GM10847 (cell line): Measurements from ENCODE around the gene AK4.

Experiments
- POLR2A ChIP-seq: IDR thresholded peaks from 2 replicates; pipeline ENCODE4 v1.6.1; 2011; ENCODE audit not compliant: insufficient read length; ENCODE audit errors: extremely low read depth

The AK4 gene

DNA sequence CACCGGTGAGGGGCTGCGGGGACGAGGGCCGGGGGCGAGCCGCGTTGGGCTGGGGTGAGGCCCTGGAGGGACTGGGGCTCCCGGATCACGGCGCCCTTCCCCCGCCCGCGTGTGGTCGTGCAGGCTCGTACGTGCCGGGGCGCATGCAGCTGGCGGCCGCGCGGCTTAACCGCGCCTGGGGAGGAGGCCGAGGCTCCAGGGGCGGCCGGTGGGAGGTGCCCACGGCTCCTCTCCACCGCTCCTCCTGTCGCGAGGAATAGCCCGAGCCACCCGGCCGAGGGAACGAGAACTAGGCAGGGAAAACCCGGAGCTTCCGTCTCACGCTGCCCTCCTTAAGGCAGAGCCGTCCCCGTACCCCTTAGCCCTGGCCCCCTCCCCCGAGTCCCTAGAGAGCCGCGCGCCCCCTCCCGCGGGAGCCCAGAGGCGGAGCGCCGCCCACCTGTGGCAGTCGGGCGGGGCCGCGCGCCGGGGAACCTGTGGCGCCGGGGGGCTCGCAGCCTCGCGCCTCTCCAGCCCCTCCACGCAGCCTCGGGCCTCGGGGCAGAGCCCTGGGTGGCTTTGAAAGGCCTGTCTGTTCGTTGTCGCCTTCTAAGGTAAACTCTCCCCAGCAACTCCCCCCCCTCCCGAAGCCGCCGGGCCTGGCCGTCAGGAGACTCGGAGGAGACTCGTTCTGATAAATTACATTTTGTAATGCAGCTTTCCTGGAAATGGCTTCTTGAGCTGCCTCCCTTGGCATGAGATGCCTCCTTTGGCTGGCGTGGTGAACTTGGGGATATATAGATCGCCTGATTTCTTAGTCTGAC is 746 bp downstream of the AK4 start:
- peak; percentile 13 for TF ChIP-seq POLR2A

DNA sequence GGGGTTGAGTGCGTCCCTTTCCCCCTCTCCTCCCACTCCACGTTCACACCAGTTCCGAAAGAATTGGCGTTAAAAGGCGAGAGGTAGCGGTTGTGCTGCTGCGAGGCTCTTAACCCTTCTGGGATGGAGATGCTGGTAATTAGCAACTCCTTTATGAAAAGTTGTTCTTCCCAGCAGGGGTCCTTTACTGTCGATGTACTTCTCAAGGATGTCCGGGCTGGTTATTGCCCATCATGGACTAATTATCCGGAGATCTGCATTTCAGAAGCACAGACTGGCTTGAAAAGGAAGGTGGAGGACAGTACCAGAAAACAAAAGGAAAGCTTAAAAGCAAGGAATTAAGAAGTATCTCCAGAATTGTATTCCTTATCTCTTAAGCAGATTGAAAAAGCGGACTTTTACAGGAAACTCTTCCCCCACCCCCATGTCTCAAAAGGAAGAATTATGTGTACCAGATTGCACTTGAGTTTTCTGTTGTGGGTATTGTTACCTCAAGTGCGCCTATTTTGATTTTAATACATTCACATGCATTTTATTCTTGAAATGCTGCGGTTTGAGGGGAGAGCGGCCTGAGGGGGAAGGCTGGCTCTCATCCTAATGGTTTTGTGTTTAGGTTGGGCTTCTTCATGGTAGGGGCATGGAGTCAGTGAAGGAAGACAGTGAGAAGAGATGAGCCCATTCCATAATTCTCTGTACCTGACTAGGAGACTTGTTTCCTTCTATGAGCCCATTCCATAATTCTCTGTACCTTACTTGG is 1.5 kb downstream of the AK4 start:
- TF ChIP-seq POLR2A: no peak

GRCh38 chr1:65150108-65150463 is 2.1 kb downstream of the AK4 start:
- no peak for TF ChIP-seq POLR2A

DNA sequence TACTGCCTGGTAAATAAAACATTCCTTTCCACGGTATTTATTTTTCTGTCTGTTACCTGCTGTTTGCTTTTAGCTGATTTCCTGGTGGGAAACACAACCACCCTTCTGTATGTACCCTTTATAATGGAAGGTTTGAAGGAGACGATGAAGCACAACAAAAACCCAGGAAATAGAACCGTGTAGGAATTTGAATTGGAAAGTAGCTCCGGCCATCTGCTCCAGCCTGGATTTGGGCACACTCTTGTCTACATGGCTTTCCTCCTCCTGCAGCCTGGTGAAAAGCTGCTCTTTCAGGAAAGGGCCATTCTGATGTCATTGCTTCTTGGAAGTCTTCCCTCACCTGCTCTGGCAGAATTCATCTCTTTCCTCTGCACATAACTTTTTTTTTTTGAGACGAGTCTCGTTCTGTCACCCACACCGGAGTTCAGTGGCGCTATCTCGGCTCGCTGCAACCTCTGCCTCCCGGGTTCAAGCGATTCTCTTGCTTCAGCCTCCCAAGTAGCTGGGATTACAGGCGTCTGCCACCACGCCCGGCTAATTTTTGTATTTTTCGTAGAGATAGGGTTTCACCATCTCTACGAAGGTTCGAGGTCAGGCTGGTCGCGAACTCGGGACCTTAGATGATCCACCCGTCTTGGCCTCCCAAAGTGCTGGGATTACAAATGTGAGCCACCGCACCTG is 2.7 kb downstream of the AK4 start:
- TF ChIP-seq POLR2A: no peak

GRCh38 chr1:65151641-65152040 is 3.6 kb downstream of the AK4 start:
- TF ChIP-seq POLR2A: no peak

DNA sequence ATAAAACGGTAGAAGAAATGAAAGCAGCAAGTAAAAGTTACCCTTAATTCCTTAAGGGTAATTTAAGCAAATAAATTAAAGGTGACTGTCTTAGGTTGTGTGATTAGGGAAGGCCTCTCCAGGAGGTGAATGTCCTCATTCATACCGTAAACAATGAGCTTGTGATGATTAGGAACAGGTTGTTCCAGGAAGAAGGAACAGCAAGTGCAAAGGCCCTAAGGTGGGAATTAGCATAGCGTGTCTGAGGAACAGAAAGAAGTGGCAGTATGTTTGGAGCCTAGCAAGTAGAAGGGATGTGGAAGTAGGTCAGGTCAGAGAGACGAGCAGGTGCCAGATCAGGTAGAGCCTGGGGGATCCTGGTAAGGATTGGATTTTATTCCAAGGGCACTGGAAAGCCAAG is 5.6 kb downstream of the AK4 start:
- no peak for TF ChIP-seq POLR2A

GRCh38 chr1:65156910-65157545 is 9.0 kb downstream of the AK4 start:
- no peak for TF ChIP-seq POLR2A

- TF ChIP-seq POLR2A: no peak
Measured at GRCh38 chr1:65157546-65157941, 9.5 kb downstream of the AK4 start.

GRCh38 chr1:65159801-65160523 is 12.0 kb downstream of the AK4 start:
- no peak for TF ChIP-seq POLR2A

DNA sequence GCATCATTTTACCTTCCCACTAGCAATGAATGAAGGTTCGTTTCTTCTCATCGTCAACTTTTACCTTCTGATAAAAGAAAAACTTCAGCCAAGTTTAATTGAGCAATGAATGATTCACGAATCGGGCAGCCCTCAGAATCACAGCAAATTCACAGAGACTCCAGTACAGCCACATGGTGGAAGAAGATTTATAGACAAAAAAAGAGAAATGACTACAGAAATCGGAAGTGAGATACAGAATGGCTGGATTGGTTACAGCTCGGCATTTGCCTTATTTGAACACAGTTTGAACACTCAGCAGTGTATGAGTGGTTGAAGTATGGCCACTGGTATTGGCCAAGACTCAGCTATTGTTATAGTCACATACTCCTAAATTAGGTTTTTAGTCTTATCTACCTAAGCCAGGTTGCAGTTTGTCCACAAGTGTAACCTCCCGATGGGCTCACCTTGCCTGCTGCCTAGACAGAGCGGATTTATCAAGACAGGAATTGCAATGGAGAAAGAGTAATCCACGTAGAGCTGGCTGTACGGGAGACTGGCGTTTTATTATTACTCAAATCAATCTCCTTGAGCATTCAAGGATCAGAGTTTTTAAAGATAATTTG is 15.3 kb downstream of the AK4 start:
- TF ChIP-seq POLR2A: no peak

- TF ChIP-seq POLR2A: no peak
Measured at GRCh38 chr1:65164633-65165032, 16.6 kb downstream of the AK4 start.

GRCh38 chr1:65165269-65165993 is 17.4 kb downstream of the AK4 start:
- no peak for TF ChIP-seq POLR2A

DNA sequence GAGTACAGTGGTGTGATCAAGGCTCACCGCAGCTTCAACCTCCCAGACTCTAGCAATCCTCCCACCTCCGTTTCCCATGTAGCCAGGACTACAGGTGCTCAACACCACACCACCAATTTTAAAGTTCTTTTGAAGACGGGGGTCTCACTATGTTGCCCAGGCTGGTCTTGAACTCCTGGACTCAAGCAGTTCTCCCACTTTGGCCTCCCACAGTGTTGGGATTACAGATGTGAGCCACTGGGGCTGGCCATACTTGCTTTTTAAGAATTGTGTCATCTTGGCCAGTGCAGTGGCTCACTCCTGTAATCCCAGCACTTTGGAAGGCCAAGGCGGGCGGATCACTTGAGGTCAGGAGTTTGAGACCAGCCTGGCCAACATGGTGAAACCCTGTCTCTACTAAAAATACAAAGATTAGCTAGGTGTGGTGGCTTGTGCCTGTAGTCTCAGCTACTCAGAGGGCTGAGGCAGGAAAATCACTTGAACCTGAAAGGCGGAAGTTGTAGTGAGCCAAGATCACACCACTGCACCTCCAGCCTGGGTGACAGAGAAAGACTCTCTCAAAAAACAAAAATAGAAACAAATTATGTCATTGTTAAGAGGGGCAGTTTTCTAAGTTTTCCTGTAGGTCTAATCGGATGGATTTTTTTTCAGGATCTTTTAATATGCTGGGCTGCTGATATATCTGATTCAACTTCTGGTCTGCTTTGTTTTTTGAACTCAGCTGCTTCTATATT is 18.7 kb downstream of the AK4 start:
- TF ChIP-seq POLR2A: no peak
